ENCODE data around the gene ZNF322.
A peak's percentile ranks its signal among the peaks of the same experiment; 100 is the strongest.
"Not testable (repeated sequence)": the region's sequence is repeated elsewhere in the genome, so short reads cannot be mapped to it uniquely, and the experiment has no call there.

Gene ZNF322
- total RNA-seq: 3.8 to 12.0 (median 6.0) reads per million in 9 experiments

- DNase-seq: peak; percentile 76 to 80 (median 78)
- Mint-ChIP-seq H3K9me3 (no peaks in the 10 kb centered on the region), H3K4me1 (ENCODE audit: low read depth in 2 of 2) (peaks cover 16 to 41% of the 10 kb centered on the region in 2 donors), H3K27me3 (peaks cover 29 to 33% of the 10 kb centered on the region in 2 donors), H3K4me3 (peak within 1 kb of the TSS; percentile 83 to 92), H3K36me3 (ENCODE audit: insufficient read depth) (peaks cover 10% of the 10 kb centered on the region), H3K27ac (peak within 1 kb of the TSS; percentile 61 to 74)
- peak; percentile 98 for ATAC-seq (replicated peaks)
Measured at GRCh38 chr6:26659042-26659999, at the start of gene ZNF322. ZNF322 (minus strand) TSS chr6:26659746; CDS start chr6:26638553, 21,193 bp downstream.

- not testable (repeated sequence) for H3K27me3 Mint-ChIP-seq; H3K4me3 Mint-ChIP-seq; H3K36me3 Mint-ChIP-seq (ENCODE audit: insufficient read depth); DNase-seq; H3K9me3 Mint-ChIP-seq; ATAC-seq (replicated peaks); H3K4me1 Mint-ChIP-seq (ENCODE audit: low read depth in 2 of 2); H3K27ac Mint-ChIP-seq
Measured at GRCh38 chr6:26705780-26706179, 46.2 kb upstream of the ZNF322 start.

GRCh38 chr6:26705352-26705751 is 45.8 kb upstream of the ZNF322 start:
- H3K9me3 Mint-ChIP-seq; H3K27ac Mint-ChIP-seq; H3K4me3 Mint-ChIP-seq; H3K27me3 Mint-ChIP-seq; ATAC-seq (replicated peaks); H3K36me3 Mint-ChIP-seq (ENCODE audit: insufficient read depth); H3K4me1 Mint-ChIP-seq (ENCODE audit: low read depth in 2 of 2); DNase-seq: not testable (repeated sequence)

- not testable (repeated sequence) for DNase-seq; ATAC-seq (replicated peaks); H3K36me3 Mint-ChIP-seq (ENCODE audit: insufficient read depth)
Measured at GRCh38 chr6:26701023-26701747, 41.6 kb upstream of the ZNF322 start.

GRCh38 chr6:26697496-26697895 is 38.0 kb upstream of the ZNF322 start:
- not testable (repeated sequence) for H3K4me3 Mint-ChIP-seq; H3K4me1 Mint-ChIP-seq (ENCODE audit: low read depth in 2 of 2); H3K27ac Mint-ChIP-seq; H3K36me3 Mint-ChIP-seq (ENCODE audit: insufficient read depth); H3K9me3 Mint-ChIP-seq; DNase-seq; ATAC-seq (replicated peaks); H3K27me3 Mint-ChIP-seq

More at GRCh38 chr6:26701023-26701747, 41.6 kb upstream of the ZNF322 start:
- H3K27me3 Mint-ChIP-seq; H3K4me3 Mint-ChIP-seq; H3K4me1 Mint-ChIP-seq (ENCODE audit: low read depth in 2 of 2); H3K9me3 Mint-ChIP-seq; H3K27ac Mint-ChIP-seq: not testable (repeated sequence)

GRCh38 chr6:26689324-26689947 is 29.9 kb upstream of the ZNF322 start:
- DNase-seq; H3K27me3 Mint-ChIP-seq; H3K36me3 Mint-ChIP-seq (ENCODE audit: insufficient read depth); H3K27ac Mint-ChIP-seq; H3K9me3 Mint-ChIP-seq; ATAC-seq (replicated peaks); H3K4me1 Mint-ChIP-seq (ENCODE audit: low read depth in 2 of 2); H3K4me3 Mint-ChIP-seq: not testable (repeated sequence)

GRCh38 chr6:26682435-26683042 is 23.0 kb upstream of the ZNF322 start:
- H3K9me3 Mint-ChIP-seq; H3K36me3 Mint-ChIP-seq (ENCODE audit: insufficient read depth); H3K4me3 Mint-ChIP-seq; DNase-seq; H3K4me1 Mint-ChIP-seq (ENCODE audit: low read depth in 2 of 2); H3K27me3 Mint-ChIP-seq; H3K27ac Mint-ChIP-seq; ATAC-seq (replicated peaks): not testable (repeated sequence)

GRCh38 chr6:26673287-26673686 is 13.7 kb upstream of the ZNF322 start:
- not testable (repeated sequence) for H3K4me1 Mint-ChIP-seq (ENCODE audit: low read depth in 2 of 2); ATAC-seq (replicated peaks); DNase-seq; H3K36me3 Mint-ChIP-seq (ENCODE audit: insufficient read depth); H3K27me3 Mint-ChIP-seq; H3K9me3 Mint-ChIP-seq; H3K27ac Mint-ChIP-seq; H3K4me3 Mint-ChIP-seq

- peaks cover 10% of the 10 kb centered on the region in 2 donors for H3K27me3 Mint-ChIP-seq
- not testable (repeated sequence) for H3K4me3 Mint-ChIP-seq; DNase-seq; ATAC-seq (replicated peaks); H3K27ac Mint-ChIP-seq; H3K9me3 Mint-ChIP-seq; H3K36me3 Mint-ChIP-seq (ENCODE audit: insufficient read depth); H3K4me1 Mint-ChIP-seq (ENCODE audit: low read depth in 2 of 2)
Measured at GRCh38 chr6:26670558-26670957, 11.0 kb upstream of the ZNF322 start.

- H3K4me3 Mint-ChIP-seq; H3K9me3 Mint-ChIP-seq; ATAC-seq (replicated peaks); DNase-seq; H3K36me3 Mint-ChIP-seq (ENCODE audit: insufficient read depth); H3K27ac Mint-ChIP-seq; H3K4me1 Mint-ChIP-seq (ENCODE audit: low read depth in 2 of 2): not testable (repeated sequence)
- peaks cover 15% of the 10 kb centered on the region in 2 donors for H3K27me3 Mint-ChIP-seq
Measured at GRCh38 chr6:26670003-26670402, 10.5 kb upstream of the ZNF322 start.

- Mint-ChIP-seq H3K9me3 (no peaks in the 10 kb centered on the region), H3K36me3 (ENCODE audit: insufficient read depth) (peaks cover 7% of the 10 kb centered on the region), H3K4me3 (peak overlapping the region; percentile 83 to 92), H3K4me1 (ENCODE audit: low read depth in 2 of 2) (peaks cover 14 to 39% of the 10 kb centered on the region in 2 donors), H3K27ac (peak overlapping the region; percentile 61 to 74), H3K27me3 (peaks cover 30 to 38% of the 10 kb centered on the region in 2 donors)
- peak; percentile 56 for ATAC-seq (replicated peaks)
- no peak for DNase-seq
Measured at GRCh38 chr6:26660000-26660361, 435 bp upstream of the ZNF322 start.

GRCh38 chr6:26657256-26657655 is 2.3 kb downstream of the ZNF322 start:
- no peak overlapping the region for H3K4me3 Mint-ChIP-seq
- H3K36me3 Mint-ChIP-seq (ENCODE audit: insufficient read depth): peaks cover 14% of the 10 kb centered on the region
- H3K9me3 Mint-ChIP-seq: no peaks in the 10 kb centered on the region
- H3K4me1 Mint-ChIP-seq (ENCODE audit: low read depth in 2 of 2): peaks cover 16 to 43% of the 10 kb centered on the region in 2 donors
- H3K27ac Mint-ChIP-seq: no peak overlapping the region
- DNase-seq (no peak), ATAC-seq (replicated peaks) (no peak)
- H3K27me3 Mint-ChIP-seq: peaks cover 10 to 14% of the 10 kb centered on the region in 2 donors

GRCh38 chr6:26653007-26653406 is 6.5 kb downstream of the ZNF322 start:
- H3K4me3 Mint-ChIP-seq: no peak overlapping the region
- no peak overlapping the region for H3K27ac Mint-ChIP-seq
- no peak for ATAC-seq (replicated peaks)
- H3K36me3 Mint-ChIP-seq (ENCODE audit: insufficient read depth): peaks cover 15% of the 10 kb centered on the region
- peaks cover 11 to 41% of the 10 kb centered on the region in 2 donors for H3K4me1 Mint-ChIP-seq (ENCODE audit: low read depth in 2 of 2)
- DNase-seq: no peak
- H3K27me3 Mint-ChIP-seq: no peaks in the 10 kb centered on the region
- no peaks in the 10 kb centered on the region for H3K9me3 Mint-ChIP-seq
